Raji (cell line): Measurements from ENCODE around the gene EEFSEC.

Experiments used
- POLR2A ChIP-seq: IDR thresholded peaks from 2 replicates; pipeline ENCODE4 v1.6.1; 2011; ENCODE audit warnings: low read depth, low read length, control low read depth; ENCODE audit not compliant: insufficient read depth

EEFSEC gene

DNA sequence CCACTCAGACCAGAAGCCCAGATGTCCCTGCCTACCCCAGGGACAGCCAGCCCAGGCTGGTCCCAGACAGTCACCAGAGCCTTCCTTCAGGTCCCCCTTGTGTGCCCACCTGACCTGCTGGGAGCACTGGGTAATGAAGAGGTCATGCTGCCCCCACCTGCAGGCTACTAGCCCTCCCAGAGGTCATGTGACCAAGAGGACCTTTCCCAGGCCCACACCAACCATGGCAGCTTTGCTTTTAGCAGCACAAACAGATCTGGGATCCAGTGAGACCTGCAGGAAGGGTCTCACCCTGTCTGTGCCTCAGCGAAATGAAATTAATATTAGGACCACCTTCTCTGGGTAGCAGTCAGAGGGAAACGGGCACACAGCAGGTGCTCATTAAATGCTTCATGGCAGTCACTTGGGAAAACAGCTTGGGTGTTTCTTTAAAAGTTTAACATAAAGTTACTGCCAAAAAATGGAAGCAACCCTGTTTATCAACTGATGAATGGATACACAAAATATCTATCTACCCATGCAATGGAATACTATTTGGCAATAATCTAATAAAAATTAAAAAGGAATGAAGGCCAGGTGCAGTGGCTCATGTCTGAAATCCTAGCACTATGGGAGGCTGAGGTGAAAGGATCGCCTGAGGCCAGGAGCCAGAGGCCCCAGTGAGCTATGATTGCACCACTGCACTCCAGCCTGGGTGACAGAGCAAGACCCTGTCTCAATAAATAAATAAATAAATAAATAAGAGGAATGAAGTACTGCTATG is 269.7 kb downstream of the EEFSEC start:
- no peak for TF ChIP-seq POLR2A

DNA sequence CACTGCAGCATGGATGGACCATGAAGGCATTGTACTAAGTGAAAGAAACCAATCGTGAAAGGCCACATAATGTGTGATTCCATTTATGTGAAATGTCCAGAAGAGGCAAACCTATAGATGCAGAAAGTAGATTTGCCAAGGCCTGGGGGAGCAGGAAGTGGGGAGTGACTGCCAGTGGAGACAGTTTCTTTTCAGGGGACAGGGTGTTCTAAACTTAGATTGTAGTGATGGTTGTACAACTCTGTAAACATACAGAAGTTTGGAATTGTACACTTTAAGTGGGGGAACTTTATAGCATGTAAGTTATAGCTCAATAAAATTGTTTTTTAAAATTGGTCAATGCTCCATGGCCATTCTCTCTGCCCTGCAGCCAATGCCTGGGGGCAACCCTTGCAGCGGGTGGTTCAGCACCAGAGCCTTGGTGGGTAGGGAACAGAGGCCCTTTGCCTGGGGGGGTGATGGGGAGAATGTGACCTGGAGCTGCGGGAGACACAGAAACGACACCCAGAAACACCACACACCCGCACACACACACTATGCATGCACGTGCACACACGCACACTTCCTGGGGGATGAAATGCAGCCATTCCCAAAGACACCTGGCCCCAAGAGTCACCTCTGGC is 270.4 kb downstream of the EEFSEC start:
- TF ChIP-seq POLR2A = no peak

GRCh38 chr3:128424508-128425069 is 271.3 kb downstream of the EEFSEC start:
- TF ChIP-seq POLR2A = no peak

DNA sequence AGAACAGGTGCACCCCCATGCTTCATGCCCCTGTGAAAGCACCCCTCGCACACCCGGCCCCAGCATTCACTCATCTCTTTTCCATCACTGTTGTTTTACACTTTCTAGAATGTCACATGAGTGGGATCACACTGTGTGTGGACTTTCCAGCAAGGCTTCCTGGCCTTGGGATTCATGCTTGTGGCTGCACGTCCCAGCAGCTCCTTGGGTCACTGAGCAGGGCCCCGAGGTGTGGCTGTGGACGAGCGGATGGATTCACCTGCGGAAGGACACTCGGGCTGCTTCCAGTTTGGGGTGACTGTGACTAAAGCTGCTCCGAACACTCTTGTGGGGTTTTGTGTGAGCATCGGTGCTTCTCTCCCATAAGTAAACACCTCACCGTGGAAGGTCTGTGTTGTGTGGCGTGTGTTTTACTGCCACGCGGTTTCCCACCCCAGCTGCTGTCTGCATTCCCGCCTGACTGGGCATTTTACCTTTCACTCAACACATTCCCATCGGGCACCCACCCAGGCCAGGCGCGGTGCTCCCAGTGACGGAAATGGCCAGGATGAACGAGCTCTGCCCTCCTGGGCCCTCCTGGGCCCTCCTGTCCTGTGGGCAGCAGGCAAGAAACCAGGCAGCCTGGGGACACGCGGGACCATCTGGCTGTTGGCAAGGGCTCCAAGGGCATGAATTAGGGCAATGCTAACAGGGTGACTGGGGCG is 272.0 kb downstream of the EEFSEC start:
- TF ChIP-seq POLR2A = no peak

DNA sequence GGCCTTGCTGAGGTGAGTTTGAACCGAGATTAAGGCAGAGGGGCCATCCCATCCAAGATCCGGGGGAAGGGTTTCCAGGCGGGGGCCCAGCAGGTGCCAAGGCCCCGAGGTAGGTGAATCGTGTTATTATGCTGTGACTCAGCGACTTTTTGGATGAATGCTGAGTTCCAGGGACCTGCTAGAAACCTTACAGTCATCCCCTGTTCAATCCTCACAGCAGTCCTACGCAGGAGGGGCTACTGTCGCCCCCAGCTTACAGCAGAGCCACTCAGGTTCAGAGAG is 272.5 kb downstream of the EEFSEC start:
- TF ChIP-seq POLR2A = no peak

- no peak for TF ChIP-seq POLR2A
Measured at GRCh38 chr3:128426128-128426921, 273.0 kb downstream of the EEFSEC start.

DNA sequence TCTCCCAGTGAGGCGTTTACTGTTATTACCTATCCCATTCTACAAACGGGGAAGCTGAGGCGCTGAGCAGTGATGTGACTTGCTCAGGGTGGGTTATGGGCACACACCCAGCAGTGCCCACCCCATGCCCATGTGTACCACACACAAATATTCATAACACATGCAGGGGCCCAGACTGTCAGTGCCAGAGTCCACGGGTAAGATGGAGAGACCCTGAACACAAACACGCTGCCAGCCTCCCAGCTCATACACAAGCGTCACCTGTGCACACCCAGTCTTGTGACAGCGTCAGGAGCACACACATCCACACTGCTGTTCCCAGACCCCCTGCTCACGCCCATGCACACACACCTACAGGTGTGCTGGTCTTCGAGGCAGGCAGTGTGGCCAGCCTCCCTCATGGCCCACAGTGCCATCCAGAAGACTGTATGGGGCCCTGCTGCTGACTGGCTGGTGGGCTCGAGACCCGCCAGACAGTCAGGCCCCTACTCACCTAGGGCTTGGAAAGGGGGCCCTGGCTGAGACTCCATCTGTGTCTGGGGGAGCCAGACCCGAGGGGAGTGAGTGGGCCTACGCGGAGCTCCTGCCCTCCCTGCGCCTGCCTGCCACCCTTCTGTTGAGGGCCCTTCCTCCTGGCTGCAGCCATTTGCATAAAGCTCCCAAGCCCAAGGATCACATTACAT is 274.0 kb downstream of the EEFSEC start:
- TF ChIP-seq POLR2A = no peak

- TF ChIP-seq POLR2A = no peak
Measured at GRCh38 chr3:128427872-128428822, 274.9 kb downstream of the EEFSEC start.

- no peak for TF ChIP-seq POLR2A
Measured at GRCh38 chr3:128429275-128429674, 276.0 kb downstream of the EEFSEC start.

- no peak for TF ChIP-seq POLR2A
Measured at GRCh38 chr3:128429751-128430150, 276.5 kb downstream of the EEFSEC start.

- TF ChIP-seq POLR2A = no peak
Measured at GRCh38 chr3:128430301-128430700, 277.0 kb downstream of the EEFSEC start.

GRCh38 chr3:128430731-128431130 is 277.4 kb downstream of the EEFSEC start:
- no peak for TF ChIP-seq POLR2A

DNA sequence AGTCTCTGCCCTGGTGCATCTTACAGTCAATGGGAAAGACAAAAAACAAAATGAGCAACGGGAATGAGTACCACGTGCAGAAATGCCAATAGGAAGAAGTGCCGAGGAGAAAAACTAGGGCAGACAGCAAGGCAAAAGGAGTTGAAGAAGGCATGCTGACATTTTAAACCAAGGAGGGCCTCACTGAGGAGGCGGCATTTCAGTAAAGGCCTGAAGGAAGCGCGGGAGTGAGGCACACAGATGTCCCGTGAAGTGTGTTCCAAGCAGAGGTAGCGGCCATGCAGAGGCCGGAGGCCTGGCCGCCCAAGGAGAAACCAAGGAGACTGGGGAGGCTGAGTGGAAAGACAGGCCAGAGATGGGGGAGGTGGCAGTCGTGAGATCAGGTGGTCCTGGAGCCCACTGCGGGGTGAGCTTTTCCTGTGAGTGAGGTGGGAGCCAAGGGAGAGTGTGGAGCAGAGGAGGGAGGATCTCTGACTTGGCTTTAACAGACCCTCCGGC is 278.6 kb downstream of the EEFSEC start:
- TF ChIP-seq POLR2A = no peak
